ENCODE measurements around the gene ZNF524.

DNA sequence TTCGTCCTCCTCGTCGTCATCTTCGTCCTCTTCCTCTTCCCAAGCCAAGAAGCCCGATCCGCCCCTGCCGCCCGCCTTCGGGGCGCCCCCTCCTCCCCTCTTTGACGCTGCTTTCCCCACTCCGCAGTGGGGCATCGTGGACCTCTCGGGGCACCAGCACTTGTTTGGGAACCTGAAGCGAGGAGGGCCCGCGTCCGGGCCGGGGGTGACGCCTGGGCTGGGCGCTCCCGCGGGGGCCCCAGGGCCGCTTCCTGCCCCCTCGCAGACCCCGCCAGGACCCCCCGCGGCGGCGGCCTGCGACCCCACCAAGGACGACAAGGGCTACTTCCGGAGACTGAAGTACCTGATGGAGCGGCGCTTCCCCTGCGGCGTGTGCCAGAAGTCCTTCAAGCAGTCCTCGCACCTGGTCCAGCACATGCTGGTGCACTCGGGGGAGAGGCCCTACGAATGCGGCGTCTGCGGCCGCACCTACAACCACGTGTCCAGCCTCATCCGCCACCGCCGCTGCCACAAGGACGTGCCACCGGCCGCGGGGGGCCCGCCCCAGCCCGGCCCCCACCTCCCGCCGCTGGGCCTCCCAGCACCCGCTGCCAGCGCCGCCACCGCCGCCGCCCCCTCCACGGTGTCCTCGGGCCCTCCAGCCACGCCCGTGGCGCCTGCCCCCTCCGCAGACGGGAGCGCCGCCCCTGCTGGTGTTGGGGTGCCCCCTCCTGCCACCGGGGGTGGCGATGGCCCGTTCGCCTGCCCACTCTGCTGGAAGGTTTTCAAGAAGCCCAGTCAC lies 14.0 kb downstream of the ZNF524 start:
- TF ChIP-seq, protein P1, sequence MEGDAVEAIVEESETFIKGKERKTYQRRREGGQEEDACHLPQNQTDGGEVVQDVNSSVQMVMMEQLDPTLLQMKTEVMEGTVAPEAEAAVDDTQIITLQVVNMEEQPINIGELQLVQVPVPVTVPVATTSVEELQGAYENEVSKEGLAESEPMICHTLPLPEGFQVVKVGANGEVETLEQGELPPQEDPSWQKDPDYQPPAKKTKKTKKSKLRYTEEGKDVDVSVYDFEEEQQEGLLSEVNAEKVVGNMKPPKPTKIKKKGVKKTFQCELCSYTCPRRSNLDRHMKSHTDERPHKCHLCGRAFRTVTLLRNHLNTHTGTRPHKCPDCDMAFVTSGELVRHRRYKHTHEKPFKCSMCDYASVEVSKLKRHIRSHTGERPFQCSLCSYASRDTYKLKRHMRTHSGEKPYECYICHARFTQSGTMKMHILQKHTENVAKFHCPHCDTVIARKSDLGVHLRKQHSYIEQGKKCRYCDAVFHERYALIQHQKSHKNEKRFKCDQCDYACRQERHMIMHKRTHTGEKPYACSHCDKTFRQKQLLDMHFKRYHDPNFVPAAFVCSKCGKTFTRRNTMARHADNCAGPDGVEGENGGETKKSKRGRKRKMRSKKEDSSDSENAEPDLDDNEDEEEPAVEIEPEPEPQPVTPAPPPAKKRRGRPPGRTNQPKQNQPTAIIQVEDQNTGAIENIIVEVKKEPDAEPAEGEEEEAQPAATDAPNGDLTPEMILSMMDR (IDR thresholded peaks at IDR 0.05), result no peak
- TF ChIP-seq POLR2A (IDR thresholded peaks at IDR 0.05), result no peak
